Brain microvascular endothelial cell (primary cell): ENCODE measurements around the gene GZMM.

Experiments used
- DNase-seq: peaks from one replicate; pipeline ENCODE4 v3.0.0-alpha.2; 2020
- H3K27ac ChIP-seq: fragments of 250-450 bp; sonication (Bioruptor Pico); 2 replicates; pipeline ENCODE4 v1.5.1; 2020; ENCODE audit warnings: mild to moderate bottlenecking, moderate library complexity
- H3K27me3 ChIP-seq: fragments of 250-450 bp; sonication (Bioruptor Pico); replicated peaks from 2 replicates; pipeline ENCODE4 v1.5.1; 2020; ENCODE audit warnings: mild to moderate bottlenecking
- H3K36me3 ChIP-seq: fragments of 250-450 bp; sonication (Bioruptor Pico); replicated peaks from 2 replicates; pipeline ENCODE4 v1.5.1; 2020; ENCODE audit warnings: mild to moderate bottlenecking
- H3K4me3 ChIP-seq: 2 replicates; pipeline ENCODE4 v1.5.1; 2011; ENCODE audit warnings: low read depth, mild to moderate bottlenecking, control low read depth, low read length, moderate library complexity
- in situ Hi-C: cut with HindIII; loops from 2 replicates; pipeline ENCODE4 v1.10.0; 2017; ENCODE audit warnings: low sequenced_read_pairs, low pct_ligation_motif_present
- TF ChIP-seq, protein P1 (sequence below): IDR thresholded peaks from 2 replicates; pipeline ENCODE4 v1.5.1; 2011; ENCODE audit warnings: low read depth, mild to moderate bottlenecking, moderate library complexity, low read length, control low read depth, inconsistent platforms; ENCODE audit errors: missing control alignments

GZMM gene

GRCh38 chr19:592101-592500 is 48.2 kb downstream of the GZMM start:
- no peaks in the 10 kb centered on the region for H3K27me3 ChIP-seq
- TF ChIP-seq, protein P1, sequence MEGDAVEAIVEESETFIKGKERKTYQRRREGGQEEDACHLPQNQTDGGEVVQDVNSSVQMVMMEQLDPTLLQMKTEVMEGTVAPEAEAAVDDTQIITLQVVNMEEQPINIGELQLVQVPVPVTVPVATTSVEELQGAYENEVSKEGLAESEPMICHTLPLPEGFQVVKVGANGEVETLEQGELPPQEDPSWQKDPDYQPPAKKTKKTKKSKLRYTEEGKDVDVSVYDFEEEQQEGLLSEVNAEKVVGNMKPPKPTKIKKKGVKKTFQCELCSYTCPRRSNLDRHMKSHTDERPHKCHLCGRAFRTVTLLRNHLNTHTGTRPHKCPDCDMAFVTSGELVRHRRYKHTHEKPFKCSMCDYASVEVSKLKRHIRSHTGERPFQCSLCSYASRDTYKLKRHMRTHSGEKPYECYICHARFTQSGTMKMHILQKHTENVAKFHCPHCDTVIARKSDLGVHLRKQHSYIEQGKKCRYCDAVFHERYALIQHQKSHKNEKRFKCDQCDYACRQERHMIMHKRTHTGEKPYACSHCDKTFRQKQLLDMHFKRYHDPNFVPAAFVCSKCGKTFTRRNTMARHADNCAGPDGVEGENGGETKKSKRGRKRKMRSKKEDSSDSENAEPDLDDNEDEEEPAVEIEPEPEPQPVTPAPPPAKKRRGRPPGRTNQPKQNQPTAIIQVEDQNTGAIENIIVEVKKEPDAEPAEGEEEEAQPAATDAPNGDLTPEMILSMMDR, result no peak

GRCh38 chr19:593055-593454 is 49.2 kb downstream of the GZMM start:
- Histone ChIP-seq H3K27me3 (no peaks in the 10 kb centered on the region), H3K36me3 (no peaks in the 10 kb centered on the region), H3K27ac (no peak overlapping the region), H3K4me3 (no peak overlapping the region)
- DNase-seq, result no peak
- in situ Hi-C loops, result no loop called here
- TF ChIP-seq, protein P1, result no peak

More at GRCh38 chr19:592101-592500, 48.2 kb downstream of the GZMM start:
- Histone ChIP-seq H3K36me3 (no peaks in the 10 kb centered on the region), H3K4me3 (no peak overlapping the region), H3K27ac (no peak overlapping the region)
- DNase-seq, result no peak
- in situ Hi-C loops, result no loop called here

DNA sequence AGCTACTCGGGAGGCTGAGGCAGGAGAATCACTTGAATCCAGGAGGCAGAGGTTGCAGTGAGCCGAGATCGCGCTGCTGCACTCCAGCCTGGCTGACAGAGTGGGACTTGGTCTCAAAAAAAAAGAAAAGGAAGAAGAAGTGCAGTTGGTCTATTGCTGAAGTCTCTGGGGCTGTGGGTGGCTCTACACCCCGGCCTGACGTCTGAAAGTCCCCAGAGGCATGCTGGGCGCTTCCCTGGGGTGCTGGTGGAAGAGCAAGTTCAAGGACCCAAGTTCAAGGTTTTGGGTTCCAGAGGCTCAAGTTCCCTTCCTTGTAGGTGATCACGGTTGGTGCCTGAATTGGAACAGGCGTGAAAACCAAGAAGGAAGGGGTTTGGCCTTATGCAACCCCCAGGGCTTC is 49.7 kb downstream of the GZMM start:
- in situ Hi-C loops, result no loop called here
- TF ChIP-seq, protein P1, result no peak
- Histone ChIP-seq H3K36me3 (no peaks in the 10 kb centered on the region), H3K4me3 (no peak overlapping the region), H3K27me3 (no peaks in the 10 kb centered on the region), H3K27ac (no peak overlapping the region)
- no peak for DNase-seq

DNA sequence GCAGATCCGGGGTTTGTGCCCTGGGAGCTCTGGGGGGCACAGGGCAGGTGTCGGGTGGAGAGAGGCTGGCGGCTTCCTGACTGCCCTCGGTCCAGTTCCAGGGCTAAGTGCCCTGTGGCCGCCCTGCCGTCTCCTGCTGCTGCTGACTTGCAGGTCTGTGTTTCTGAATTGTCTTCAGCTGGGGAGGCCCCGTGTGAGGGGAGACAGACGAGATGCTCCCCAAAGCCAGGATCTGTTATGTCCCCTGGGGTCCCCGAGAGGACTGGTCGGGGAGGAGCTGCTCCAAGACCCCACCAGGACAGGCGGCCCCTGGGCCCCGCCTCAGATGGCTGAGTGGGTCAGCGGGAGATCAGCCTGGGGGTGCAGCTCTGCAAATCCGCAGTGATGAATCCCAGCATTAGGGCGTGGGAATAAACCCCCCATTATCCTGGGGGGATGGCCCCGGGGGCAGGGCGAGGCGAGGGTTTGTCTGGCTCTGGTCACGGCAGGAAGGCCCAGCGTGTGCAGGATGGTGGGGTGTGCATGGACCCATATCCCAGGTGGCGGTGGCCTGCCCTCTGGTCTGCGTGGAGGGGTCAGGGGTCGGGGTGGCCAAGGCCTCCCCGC is 50.5 kb downstream of the GZMM start:
- Histone ChIP-seq H3K27ac (no peak overlapping the region), H3K4me3 (no peak overlapping the region), H3K36me3 (no peaks in the 10 kb centered on the region), H3K27me3 (no peaks in the 10 kb centered on the region)
- DNase-seq, result no peak
- in situ Hi-C loops, result no loop called here
- TF ChIP-seq, protein P1, result no peak

GRCh38 chr19:595326-596262 is 51.7 kb downstream of the GZMM start:
- in situ Hi-C loops, result no loop called here
- TF ChIP-seq, protein P1, result no peak

More at GRCh38 chr19:595326-596262, 51.7 kb downstream of the GZMM start:
- Histone ChIP-seq H3K4me3 (no peak overlapping the region), H3K27ac (no peak overlapping the region), H3K36me3 (no peaks in the 10 kb centered on the region), H3K27me3 (no peaks in the 10 kb centered on the region)
- no peak for DNase-seq
